Esophagus muscularis mucosa (tissue), 3 donors: Measurements from ENCODE around the gene ANXA5.

ENCODE experiments used
- CTCF ChIP-seq, 3 experiments: fragments of 200-600 bp in 2 of 3; fragments of 450-650 bp in 1 of 3; sonication (generic) in 2 of 3; IDR thresholded peaks; one replicate each; pipeline ENCODE4 v1.5.1; 2017 to 2019; ENCODE audit warnings: antibody characterized with exemption in 3 of 3, mild to moderate bottlenecking in 2 of 3, moderate library complexity in 1 of 3
- POLR2A ChIP-seq: fragments of 450-650 bp; IDR thresholded peaks from one replicate; pipeline ENCODE4 v1.6.1; 2017; ENCODE audit warnings: antibody characterized with exemption, moderate library complexity, mild to moderate bottlenecking, low read depth
- POLR2AphosphoS5 ChIP-seq, 2 donors: sonication (generic); formaldehyde crosslinking; IDR thresholded peaks; one replicate each; pipeline ENCODE4 v1.6.1; 2017; ENCODE audit warnings: antibody characterized with exemption in 2 of 2

- TF ChIP-seq CTCF (IDR thresholded peaks at IDR 0.05) (no peak), POLR2AphosphoS5 (IDR thresholded peaks at IDR 0.05) (no peak), POLR2A (no peak)
Measured at GRCh38 chr4:121724671-121725070, 27.9 kb upstream of the ANXA5 start.
